IPS-NIHi11 (cell line): ENCODE measurements around the gene COPS9.

Experiments used
- DNase-seq: peaks from one replicate; pipeline ENCODE4 v3.0.0; 2012; ENCODE audit warnings: mixed read lengths, low spot score

COPS9 gene

GRCh38 chr2:240134956-240135520 lies 1.1 kb downstream of the COPS9 start:
- no peak for DNase-seq

DNA sequence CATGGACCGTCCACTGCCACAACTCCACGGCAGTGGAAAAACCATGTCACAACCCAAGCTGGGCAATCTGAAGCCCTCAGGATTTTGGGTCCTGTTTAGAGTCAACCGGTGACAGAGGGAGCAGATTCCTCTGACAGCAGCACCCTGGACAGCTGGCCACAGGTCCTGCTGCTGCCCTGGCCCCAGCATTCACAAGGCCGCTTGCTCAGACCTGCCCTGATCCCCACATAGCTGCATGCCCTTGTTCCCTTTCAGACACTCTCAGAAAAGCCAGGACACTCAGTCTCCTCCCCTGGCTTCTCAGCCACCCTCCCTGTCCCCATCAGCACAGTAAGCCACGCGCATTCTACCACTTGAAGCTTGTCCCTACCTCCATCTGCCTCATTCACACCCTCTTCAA lies 1.6 kb downstream of the COPS9 start:
- DNase-seq = no peak

GRCh38 chr2:240133401-240133800 lies 2.7 kb downstream of the COPS9 start:
- no peak for DNase-seq

GRCh38 chr2:240132651-240132980 lies 3.5 kb downstream of the COPS9 start:
- no peak for DNase-seq

DNA sequence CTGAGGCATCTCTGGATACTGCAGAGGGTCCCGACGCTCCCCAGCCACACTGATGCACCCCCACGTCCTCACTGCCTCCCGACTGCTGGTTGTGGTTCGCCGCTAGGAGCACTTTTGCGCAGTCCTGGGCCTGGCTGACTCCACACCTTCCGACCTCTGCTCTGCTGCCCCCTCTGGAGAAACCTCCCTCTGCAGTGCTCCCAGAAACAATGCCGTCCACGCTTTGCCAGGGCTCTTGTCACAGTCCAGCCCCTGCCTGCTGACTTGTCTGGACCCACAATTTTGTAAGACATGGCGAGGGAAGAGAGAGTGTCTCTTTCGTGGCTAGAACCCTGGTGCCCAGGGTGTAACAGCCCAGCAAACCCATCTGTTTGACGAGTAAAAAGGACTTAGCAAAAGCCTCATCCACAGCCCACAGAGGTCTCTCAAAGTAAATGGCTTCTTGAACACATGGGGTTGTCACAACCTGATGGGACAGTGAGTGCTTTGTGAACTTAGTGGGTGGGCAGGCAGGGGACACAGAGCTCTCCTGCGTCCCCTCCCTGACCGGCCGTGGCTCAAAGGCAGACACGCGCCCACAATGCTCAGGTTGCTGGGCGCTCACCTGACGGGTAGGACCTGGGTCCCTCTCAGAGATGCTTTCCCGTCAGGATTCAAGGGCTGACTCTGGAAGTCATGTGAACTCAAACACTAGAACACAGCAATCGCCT lies 4.0 kb downstream of the COPS9 start:
- no peak for DNase-seq

- DNase-seq = no peak
These were observed 4.8 kb downstream of the COPS9 start for GRCh38 chr2:240131296-240131695.

- DNase-seq = no peak
These were observed 5.5 kb downstream of the COPS9 start for GRCh38 chr2:240130393-240131195.

- DNase-seq = no peak
These were observed 6.2 kb downstream of the COPS9 start for GRCh38 chr2:240129731-240130392.

DNA sequence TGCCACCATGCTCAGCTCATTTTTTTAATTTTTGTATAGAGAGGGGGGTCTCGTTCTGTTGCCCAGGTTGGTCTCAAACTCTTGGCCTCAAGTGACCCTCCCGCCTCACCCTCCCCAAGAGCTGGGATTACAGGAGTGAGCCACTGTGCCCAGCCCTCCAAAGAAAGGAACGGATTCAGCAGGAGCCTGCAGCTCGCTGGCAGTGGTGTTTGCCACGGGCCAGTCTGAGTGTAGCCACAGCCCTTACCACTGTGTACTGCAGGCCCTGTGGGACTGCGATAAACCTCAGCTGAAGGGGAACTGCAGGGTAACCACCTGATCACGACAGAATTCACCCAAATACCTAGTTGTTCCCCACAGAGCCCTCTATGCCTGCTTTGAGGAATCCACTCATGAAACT lies 6.8 kb downstream of the COPS9 start:
- no peak for DNase-seq

DNA sequence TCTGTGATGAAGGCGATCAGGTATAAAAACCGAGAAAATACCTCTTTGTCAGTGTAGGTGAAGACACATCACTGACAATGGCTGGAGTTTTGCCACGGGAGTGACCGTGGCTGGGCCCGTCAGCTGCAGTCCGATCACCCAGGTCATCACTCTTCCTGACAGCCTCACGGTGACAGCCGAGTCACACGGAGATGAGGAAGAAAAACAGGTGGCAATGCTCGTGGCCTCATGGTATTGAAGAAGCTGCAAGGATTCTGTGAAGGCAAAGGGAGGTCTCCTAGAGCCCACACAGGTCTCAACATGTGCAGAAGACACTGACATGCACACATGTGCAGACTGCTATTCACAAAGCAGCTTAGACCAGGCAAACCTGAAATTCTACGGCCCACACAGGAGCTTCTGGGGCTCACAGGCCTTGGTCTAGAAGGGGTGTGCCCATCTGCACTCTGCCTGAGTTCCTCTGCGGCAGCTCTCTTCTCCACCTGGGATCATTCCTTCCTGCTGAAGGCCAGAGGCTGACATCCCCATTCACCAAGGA lies 7.4 kb downstream of the COPS9 start:
- DNase-seq = no peak

- DNase-seq = no peak
These were observed 8.0 kb downstream of the COPS9 start for GRCh38 chr2:240127911-240128607.

- no peak for DNase-seq
These were observed 8.8 kb downstream of the COPS9 start for GRCh38 chr2:240127191-240127750.

DNA sequence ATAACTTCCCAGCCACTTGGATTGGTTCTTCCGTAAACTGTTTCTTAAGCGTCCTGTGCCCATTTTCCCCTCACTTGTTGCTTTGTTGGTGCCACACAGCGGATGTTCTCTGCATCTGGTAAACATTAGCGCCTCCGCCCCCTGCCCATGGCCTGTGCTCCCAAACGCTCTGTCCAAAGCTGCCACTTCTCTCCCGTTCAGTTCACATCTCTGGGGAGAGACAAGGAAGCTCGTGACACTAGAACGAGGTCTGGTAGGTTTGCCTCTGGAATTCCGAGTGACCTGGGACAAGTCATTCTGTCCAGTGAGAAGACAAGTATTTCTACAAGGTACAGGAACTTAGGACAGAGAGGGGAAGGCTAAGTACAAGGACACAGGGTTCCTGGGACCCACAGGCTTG lies 9.4 kb downstream of the COPS9 start:
- no peak for DNase-seq

DNA sequence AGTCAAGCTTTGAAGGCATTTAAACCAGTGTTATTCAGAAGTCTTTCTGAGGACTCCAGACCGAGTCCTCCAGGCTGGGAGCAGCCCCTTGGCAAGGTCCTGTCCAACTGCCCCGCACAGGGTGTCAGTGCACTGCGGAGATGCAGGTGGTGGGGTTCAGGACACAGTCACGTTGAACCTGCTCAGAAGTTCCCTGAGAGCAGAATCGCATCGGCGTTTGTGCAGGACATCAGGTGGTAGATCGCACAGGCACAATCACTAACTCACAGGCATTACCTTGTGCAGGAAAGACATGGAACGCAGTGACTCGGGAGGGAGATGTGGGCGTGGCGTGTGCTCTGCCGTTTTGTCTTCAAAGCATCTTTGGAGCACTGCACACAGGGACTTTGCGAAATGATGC lies 10.4 kb downstream of the COPS9 start:
- no peak for DNase-seq

- no peak for DNase-seq
These were observed 11.5 kb downstream of the COPS9 start for GRCh38 chr2:240124651-240125030.

DNA sequence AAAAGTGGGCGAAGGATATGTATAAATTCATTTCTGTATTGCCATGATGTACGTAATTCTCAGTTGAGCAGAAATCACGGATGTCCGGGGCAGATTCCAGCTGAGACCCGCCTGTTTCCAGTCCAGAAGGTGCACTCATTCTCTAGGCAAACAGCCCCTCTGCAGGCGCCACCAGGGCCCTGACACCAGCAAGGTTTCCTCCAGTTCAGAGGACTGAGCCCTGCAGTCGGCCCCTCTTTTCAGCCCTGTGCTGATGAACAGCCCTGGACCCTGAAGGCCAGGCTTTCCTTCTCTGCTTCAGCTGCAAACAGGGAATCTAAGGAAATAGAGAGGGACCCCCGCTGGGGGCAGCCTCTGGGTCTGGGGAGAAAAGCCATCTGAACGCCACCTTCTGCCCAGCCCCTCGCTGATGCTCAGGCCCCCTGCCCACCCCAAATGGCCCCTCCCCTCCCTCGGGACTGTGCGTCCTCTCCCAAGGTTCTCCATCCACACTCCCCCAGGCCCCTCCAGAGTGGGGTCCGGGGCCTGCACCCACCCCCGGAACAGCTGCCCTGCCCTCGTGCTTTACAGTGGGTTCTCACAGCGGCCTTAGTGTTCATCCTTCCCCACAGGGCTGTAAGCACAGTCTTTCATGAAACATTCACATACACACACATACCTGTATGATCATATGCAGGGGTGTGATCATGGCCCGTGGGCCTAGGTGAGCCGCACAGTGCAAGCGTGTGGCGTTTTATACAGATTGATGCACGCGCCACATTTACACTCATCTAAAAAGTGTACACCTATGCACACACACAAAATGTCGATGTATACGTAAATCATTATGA lies 12.1 kb downstream of the COPS9 start:
- DNase-seq = no peak

GRCh38 chr2:240121675-240122074 lies 14.4 kb downstream of the COPS9 start:
- DNase-seq = no peak

DNA sequence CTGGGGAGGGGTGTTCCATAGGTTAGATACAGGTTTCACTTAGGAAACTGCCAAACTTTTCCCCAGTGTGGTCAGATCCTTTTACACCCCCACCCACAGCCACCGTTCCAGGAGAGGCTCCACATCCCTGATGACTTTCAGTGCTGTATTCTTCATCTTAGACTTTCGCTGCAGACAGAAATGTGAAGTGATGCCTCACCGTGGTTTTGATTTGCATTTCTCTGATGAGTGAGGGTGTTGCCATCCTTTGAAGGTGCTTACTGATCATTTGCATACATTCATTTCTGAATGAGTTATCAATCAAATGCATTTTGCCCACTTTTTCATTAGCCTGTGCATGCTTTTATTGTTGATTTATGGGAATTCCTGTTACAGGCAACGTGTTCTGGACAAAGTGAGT lies 14.9 kb downstream of the COPS9 start:
- DNase-seq = no peak

- DNase-seq = no peak
These were observed 21.9 kb downstream of the COPS9 start for GRCh38 chr2:240114233-240114632.

- peak; percentile 47 for DNase-seq
These were observed 23.0 kb downstream of the COPS9 start for GRCh38 chr2:240112914-240113690.
